HCT116 (cell line): ENCODE data around the gene HMBS. TPM values are rescaled to one million over a fixed set of nuclear protein-coding genes. Genes with fewer than 3 reads are reported as not detected.
"Not testable (repeated sequence)": the region's sequence is repeated elsewhere in the genome, so short reads cannot be mapped to it uniquely, and the experiment has no call there.

Experiments used
- ATAC-seq: fragments of 200-7000 bp; cut with Tn5 transposase; 2 replicates; pipeline ENCODE4 v1.9.1; 2020; ENCODE audit warnings: mild to moderate bottlenecking, moderate library complexity
- BruUV-seq: library from RNA; stranded (reverse); fragments of 400-500 nt; replicated peaks from 2 replicates; lab custom pipeline; 2021; lab: Mats Ljungman, UMichigan
- CTCF ChIA-PET: fragments of 300-600 bp; sonication (Branson Sonifier 250); formaldehyde crosslinking; loops from one replicate; lab custom pipeline; 2021; ENCODE audit warnings: antibody characterized with exemption; lab: Charles Lee
- POLR2A ChIA-PET: fragments of 300-600, 350-600 bp; sonication (Branson Sonifier 250); formaldehyde crosslinking; loops from one replicate; lab custom pipeline; 2021; ENCODE audit warnings: antibody characterized with exemption; lab: Charles Lee
- RAD21 ChIA-PET, 2 experiments: fragments of 300-600 bp; sonication (Branson Sonifier 250); formaldehyde crosslinking; loops; one replicate each; lab custom pipeline; 2023; ENCODE audit warnings: low total read pairs in 2 of 2; ENCODE audit not compliant: uncharacterized antibody in 2 of 2, unreplicated experiment in 2 of 2, low non-redundant PET in 1 of 2; lab: Charles Lee
- DNase-seq: peaks from one replicate; pipeline ENCODE4 v3.0.0-alpha.2; 2010; ENCODE audit warnings: low read depth, low spot score
- H2AFZ ChIP-seq: fragments of 200-600 bp; shearing (Covaris generic), sonication (generic); 2 replicates; pipeline ENCODE4 v1.6.1; 2017; ENCODE audit warnings: low read depth, mixed run types, mixed read lengths, antibody characterized with exemption, low read length; ENCODE audit not compliant: poor library complexity, severe bottlenecking
- H3K27ac ChIP-seq: 2 replicates; pipeline ENCODE4 v1.5.1; 2012; ENCODE audit warnings: low read depth, low read length
- H3K27me3 ChIP-seq: fragments of 200-600 bp; sonication (generic); 2 replicates; pipeline ENCODE4 v1.6.1; 2016; ENCODE audit warnings: mixed run types, low read length, mixed read lengths; ENCODE audit not compliant: insufficient read depth
- H3K36me3 ChIP-seq, 2 experiments: fragments of 200-500 bp in 1 of 2; fragments of 200-600 bp in 1 of 2; sonication (Bioruptor generic) in 1 of 2; sonication (generic) in 1 of 2; 2 replicates each; pipeline versions ENCODE4 v1.5.1 to v1.6.1; 2014 to 2016; ENCODE audit warnings: low read length in 2 of 2, inconsistent platforms in 1 of 2, mixed read lengths in 1 of 2, mixed run types in 1 of 2; ENCODE audit not compliant: insufficient read depth in 2 of 2, control insufficient read depth in 1 of 2
- H3K4me1 ChIP-seq, 2 experiments: fragments of 200-600 bp in 1 of 2; sonication (generic) in 1 of 2; 2 replicates each; pipeline versions ENCODE4 v1.5.1 to v1.6.1; 2012 to 2017; ENCODE audit warnings: low read length in 2 of 2, inconsistent platforms in 1 of 2, mild to moderate bottlenecking in 1 of 2, mixed read lengths in 1 of 2, mixed run types in 1 of 2, moderate library complexity in 1 of 2; ENCODE audit not compliant: insufficient read depth in 2 of 2, control insufficient read depth in 1 of 2
- H3K4me2 ChIP-seq: fragments of 200-600 bp; sonication (generic); 2 replicates; pipeline ENCODE4 v1.6.1; 2017; ENCODE audit warnings: mixed run types, low read length, mixed read lengths
- H3K4me3 ChIP-seq, 2 experiments: fragments of 200-600 bp in 1 of 2; sonication (generic) in 1 of 2; replicated peaks in 1 of 2; 2 replicates each; pipeline ENCODE4 v1.5.1; 2011 to 2016; ENCODE audit warnings: low read length in 2 of 2, control low read depth in 1 of 2, low read depth in 1 of 2, mild to moderate bottlenecking in 1 of 2, mixed read lengths in 1 of 2, mixed run types in 1 of 2
- H3K79me2 ChIP-seq: fragments of 200-600 bp; sonication (generic); 2 replicates; pipeline ENCODE4 v1.6.1; 2017; ENCODE audit warnings: mild to moderate bottlenecking, mixed run types, low read length, moderate library complexity, mixed read lengths; ENCODE audit not compliant: insufficient read depth
- H3K9ac ChIP-seq: fragments of 200-600 bp; sonication (generic); 2 replicates; pipeline ENCODE4 v1.6.1; 2016; ENCODE audit warnings: low read length, mixed read lengths
- H3K9me2 ChIP-seq: fragments of 200-600 bp; sonication (generic), shearing (Covaris generic); 2 replicates; pipeline ENCODE4 v1.6.1; 2017; ENCODE audit warnings: mixed run types, mild to moderate bottlenecking, moderate library complexity; ENCODE audit not compliant: insufficient read depth
- H3K9me3 ChIP-seq, 2 experiments: fragments of 200-500 bp in 1 of 2; fragments of 200-600 bp in 1 of 2; sonication (Bioruptor generic) in 1 of 2; sonication (generic) in 1 of 2; 2 replicates each; pipeline ENCODE4 v1.6.1; 2014 to 2017; ENCODE audit warnings: low read length in 2 of 2, mixed read lengths in 2 of 2, inconsistent platforms in 1 of 2, low read depth in 1 of 2, mild to moderate bottlenecking in 1 of 2, mixed run types in 1 of 2, moderate library complexity in 1 of 2; ENCODE audit not compliant: control insufficient read depth in 1 of 2, insufficient read depth in 1 of 2
- H4K20me1 ChIP-seq: fragments of 200-600 bp; sonication (generic), shearing (Covaris generic); 2 replicates; pipeline ENCODE4 v1.6.1; 2017; ENCODE audit warnings: mixed run types, mild to moderate bottlenecking, moderate library complexity; ENCODE audit not compliant: insufficient read depth
- FOSL1 ChIP-seq: IDR thresholded peaks from 2 replicates; pipeline ENCODE4 v1.6.1; 2012; ENCODE audit warnings: low read depth
- SIN3A ChIP-seq: IDR thresholded peaks from 2 replicates; pipeline ENCODE4 v1.6.1; 2012; ENCODE audit warnings: low read depth
- SRF ChIP-seq: IDR thresholded peaks from 2 replicates; pipeline ENCODE4 v1.6.1; 2012; ENCODE audit warnings: low read depth
- ZBTB33 ChIP-seq: IDR thresholded peaks from 2 replicates; pipeline ENCODE4 v1.6.1; 2011; ENCODE audit warnings: mild to moderate bottlenecking, low read length, moderate library complexity; ENCODE audit not compliant: insufficient replicate concordance; ENCODE audit errors: extremely low read depth
- intact Hi-C: fragments of 100-400 bp; cut with micrococcal nuclease; formaldehyde crosslinking; loops from 2 replicates; pipeline ENCODE4 v1.10.0; 2022
- total RNA-seq: library from RNA; stranded (reverse); gene quantifications from one replicate; pipeline ENCODE4 v1.2.1, GENCODE V29; 2021; ENCODE audit not compliant: unreplicated experiment
- TF ChIP-seq, protein P1 (sequence below): IDR thresholded peaks from 2 replicates; pipeline ENCODE4 v1.6.1; 2012

HMBS gene
- total RNA-seq, 1 experiment from 2014 or later, result 69.0 TPM

- TF ChIP-seq, protein P1, sequence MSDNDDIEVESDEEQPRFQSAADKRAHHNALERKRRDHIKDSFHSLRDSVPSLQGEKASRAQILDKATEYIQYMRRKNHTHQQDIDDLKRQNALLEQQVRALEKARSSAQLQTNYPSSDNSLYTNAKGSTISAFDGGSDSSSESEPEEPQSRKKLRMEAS, result no peak
- TF ChIP-seq FOSL1 (no peak), SRF (no peak), SIN3A (no peak), ZBTB33 (no peak)
These were observed 45.8 kb upstream of the HMBS start (continued) for GRCh38 chr11:119038884-119039283.

GRCh38 chr11:119039471-119039870, 45.2 kb upstream of the HMBS start:
- H3K4me2 ChIP-seq, H3K27ac ChIP-seq, ATAC-seq, CTCF ChIA-PET, H4K20me1 ChIP-seq, BruUV-seq, H2AFZ ChIP-seq, H3K4me1 ChIP-seq, H3K79me2 ChIP-seq, H3K36me3 ChIP-seq, intact Hi-C loops, H3K9ac ChIP-seq, H3K4me3 ChIP-seq, H3K9me2 ChIP-seq, RAD21 ChIA-PET, H3K9me3 ChIP-seq, H3K27me3 ChIP-seq, DNase-seq: not testable (repeated sequence)
- POLR2A ChIA-PET, result interaction anchor here (1.1 kb wide), 1 partner anchor 16 kb away, joined by 3 read pairs; no protein-coding TSS in a partner anchor
